ENCODE results near the gene RNF14. TPM values are rescaled to one million over a fixed set of nuclear protein-coding genes. Genes with fewer than 3 reads are reported as not detected.

RNF14 gene
- total and polyA plus RNA-seq, 8 donors, result 39.8 to 54.6 (median 48.5) TPM

DNA sequence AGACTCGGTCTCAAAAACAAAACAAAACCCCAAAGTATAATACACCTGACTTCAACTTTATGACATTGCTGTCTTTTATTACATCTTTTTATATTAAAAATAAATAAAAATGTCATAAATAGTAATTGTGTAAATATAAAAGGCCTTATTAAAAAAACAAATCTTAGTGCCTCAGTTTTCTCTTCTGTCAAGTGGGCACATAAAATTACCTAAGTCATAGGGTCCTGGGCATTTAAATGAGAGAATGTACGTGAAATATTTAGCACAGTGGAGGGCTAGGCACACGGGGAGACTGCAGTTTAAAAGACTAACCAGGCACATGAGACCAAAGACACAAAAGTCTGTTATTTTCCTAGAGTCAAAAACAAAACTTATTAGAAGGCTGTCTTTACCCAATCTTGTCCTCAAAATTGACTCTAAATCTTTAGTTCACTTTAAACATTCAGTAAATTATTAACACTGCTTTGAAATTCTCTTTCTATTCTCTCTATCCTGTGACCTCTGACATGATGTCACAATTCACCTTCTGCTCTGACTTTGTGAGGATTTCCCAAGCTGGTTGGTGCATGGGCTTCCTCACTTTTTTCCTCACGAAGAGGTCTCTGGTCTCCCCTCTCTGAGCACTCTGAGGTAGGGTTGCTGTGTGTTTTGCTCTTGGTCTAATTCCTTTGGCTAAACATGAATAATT, 2.5 kb upstream of the RNF14 start:
- no peak overlapping the region for H3K27ac ChIP-seq
- TF ChIP-seq, protein P1, sequence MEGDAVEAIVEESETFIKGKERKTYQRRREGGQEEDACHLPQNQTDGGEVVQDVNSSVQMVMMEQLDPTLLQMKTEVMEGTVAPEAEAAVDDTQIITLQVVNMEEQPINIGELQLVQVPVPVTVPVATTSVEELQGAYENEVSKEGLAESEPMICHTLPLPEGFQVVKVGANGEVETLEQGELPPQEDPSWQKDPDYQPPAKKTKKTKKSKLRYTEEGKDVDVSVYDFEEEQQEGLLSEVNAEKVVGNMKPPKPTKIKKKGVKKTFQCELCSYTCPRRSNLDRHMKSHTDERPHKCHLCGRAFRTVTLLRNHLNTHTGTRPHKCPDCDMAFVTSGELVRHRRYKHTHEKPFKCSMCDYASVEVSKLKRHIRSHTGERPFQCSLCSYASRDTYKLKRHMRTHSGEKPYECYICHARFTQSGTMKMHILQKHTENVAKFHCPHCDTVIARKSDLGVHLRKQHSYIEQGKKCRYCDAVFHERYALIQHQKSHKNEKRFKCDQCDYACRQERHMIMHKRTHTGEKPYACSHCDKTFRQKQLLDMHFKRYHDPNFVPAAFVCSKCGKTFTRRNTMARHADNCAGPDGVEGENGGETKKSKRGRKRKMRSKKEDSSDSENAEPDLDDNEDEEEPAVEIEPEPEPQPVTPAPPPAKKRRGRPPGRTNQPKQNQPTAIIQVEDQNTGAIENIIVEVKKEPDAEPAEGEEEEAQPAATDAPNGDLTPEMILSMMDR (IDR thresholded peaks at IDR 0.05), result no peak
- peaks cover 10 to 28% of the 10 kb centered on the region in 2 donors for H3K4me1 ChIP-seq
- H3K27me3 ChIP-seq, result no peaks in the 10 kb centered on the region
- no peaks in the 10 kb centered on the region for H3K36me3 ChIP-seq
- ATAC-seq, result no peak
- DNase-seq, result no peak
- H3K4me3 ChIP-seq, result no peak overlapping the region
- intact Hi-C loops (cut with DNase I), result no loop called here
- no peaks in the 10 kb centered on the region for H3K9me3 ChIP-seq

DNA sequence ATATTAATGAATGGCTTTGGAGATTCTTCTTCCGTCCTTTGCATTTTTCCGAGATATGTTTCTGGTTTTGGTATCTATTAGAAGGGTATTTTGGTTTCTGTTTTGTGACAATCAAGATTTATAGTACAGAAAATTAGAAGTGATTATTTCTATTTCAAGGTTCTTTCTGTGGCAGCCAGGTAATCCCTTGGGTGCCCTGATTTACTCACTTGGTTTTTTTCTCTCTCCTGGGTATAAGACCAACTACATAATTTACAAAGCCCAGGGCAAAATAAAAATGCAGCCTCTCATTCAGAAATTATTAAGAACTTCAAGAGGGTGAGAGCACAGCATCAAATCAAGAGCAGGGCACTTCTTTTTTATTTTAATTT, 2.0 kb upstream of the RNF14 start:
- no peak overlapping the region for H3K27ac ChIP-seq
- no peaks in the 10 kb centered on the region for H3K27me3 ChIP-seq
- DNase-seq (no peak), ATAC-seq (no peak)
- peaks cover 10 to 26% of the 10 kb centered on the region in 2 donors for H3K4me1 ChIP-seq
- intact Hi-C loops (cut with DNase I), result no loop called here
- H3K4me3 ChIP-seq, result no peak overlapping the region
- peaks cover 0 to 4% of the 10 kb centered on the region in 2 donors for H3K36me3 ChIP-seq
- H3K9me3 ChIP-seq, result no peaks in the 10 kb centered on the region
- TF ChIP-seq, protein P1 (IDR thresholded peaks at IDR 0.05), result no peak

DNA sequence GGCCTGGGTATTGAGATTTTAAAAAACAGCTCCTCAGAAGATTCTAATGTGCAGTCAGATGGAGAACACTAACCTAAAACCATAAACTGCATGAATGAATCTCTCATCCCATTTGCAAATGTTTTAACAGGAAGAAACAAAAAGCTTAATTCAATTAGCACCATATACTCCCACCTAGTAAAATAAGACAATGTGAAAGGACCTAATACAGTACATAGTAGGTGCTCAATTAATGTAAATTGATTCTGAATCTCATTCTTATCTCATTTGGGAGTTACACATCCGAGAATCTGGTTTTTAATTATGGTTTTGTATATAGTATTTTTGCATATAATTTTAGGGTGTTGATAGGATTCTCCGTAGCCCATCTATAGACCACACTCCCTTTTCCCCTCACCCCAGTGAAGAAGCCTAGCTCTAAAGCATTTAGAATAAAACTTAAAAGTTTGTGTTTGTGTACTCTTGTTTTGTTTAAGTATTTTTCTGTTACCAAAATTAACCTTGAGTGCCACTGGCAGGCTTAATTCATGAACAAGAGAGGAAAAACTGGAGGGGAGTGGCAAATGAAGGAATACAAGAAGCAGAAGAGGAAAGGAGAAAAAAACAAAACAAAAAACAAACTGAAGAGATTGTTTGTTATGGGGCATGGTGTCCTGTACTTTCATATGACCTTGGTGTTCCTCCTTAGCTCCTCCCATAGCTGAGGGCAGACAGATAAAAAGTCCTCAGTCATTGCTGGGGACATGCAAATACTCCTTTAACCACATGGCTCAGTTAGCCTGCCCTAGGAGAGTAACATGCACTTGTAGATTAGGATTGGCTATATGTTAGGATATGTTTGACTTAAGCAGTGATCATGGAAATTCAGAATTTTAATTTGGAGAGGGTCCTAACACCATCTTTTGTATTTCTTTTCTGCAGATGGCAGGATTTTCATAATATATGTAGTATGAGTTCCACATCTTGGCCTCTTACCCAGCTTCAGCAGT, 1.2 kb downstream of the RNF14 start:
- DNase-seq, result no peak
- ATAC-seq, result peak; percentile 8
- intact Hi-C loops (cut with DNase I), result no loop called here
- peaks cover 10 to 36% of the 10 kb centered on the region in 2 donors for H3K4me1 ChIP-seq
- H3K27ac ChIP-seq, result peak overlapping the region; percentile 96 to 98
- peaks cover 0 to 35% of the 10 kb centered on the region in 2 donors for H3K36me3 ChIP-seq
- H3K9me3 ChIP-seq, result no peaks in the 10 kb centered on the region
- TF ChIP-seq, protein P1 (IDR thresholded peaks at IDR 0.05), result no peak
- no peaks in the 10 kb centered on the region for H3K27me3 ChIP-seq
- peak overlapping the region; percentile 70 to 73 for H3K4me3 ChIP-seq

DNA sequence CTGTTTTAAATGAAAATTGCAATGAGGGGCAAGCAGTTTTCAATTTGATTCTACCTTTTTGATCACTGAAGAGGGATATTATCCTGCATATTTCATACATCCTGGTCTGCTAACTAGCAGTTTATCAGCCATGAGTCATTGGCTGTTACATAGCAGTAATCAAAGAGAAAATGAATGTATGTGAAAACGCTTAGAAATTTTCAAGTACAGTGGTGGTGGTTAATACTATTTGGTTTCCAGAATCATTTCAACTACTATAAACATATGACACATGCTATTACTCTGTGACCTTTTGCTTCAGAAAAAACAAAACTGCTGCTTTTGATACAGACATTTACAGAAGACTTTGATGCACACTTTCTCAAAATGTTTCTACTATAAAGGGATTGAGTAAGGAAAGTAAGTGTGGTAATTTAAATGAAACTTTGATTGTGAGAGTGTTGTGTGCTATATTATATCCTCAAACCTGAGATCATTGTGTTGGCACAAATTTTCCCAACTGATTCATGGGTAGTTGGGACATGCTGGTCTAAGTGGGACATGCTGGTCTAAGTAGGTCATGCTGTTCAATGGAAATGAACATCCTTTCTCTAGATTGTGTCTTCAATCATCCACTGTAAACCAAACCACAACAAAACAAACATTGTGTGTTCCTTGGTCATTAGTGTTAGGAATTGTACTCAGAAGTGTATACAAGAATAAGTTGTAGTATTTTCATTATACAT, 5.1 kb downstream of the RNF14 start:
- ATAC-seq, result no peak
- intact Hi-C loops (cut with DNase I), result no loop called here
- Histone ChIP-seq H3K36me3 (peaks cover 0 to 74% of the 10 kb centered on the region in 2 donors), H3K4me1 (peaks cover 10 to 29% of the 10 kb centered on the region in 2 donors), H3K27ac (no peak overlapping the region), H3K9me3 (no peaks in the 10 kb centered on the region), H3K27me3 (no peaks in the 10 kb centered on the region), H3K4me3 (no peak overlapping the region)
- TF ChIP-seq, protein P1 (IDR thresholded peaks at IDR 0.05), result no peak
- DNase-seq, result no peak

Data from left lung (tissue), 10 donors.